Effector CD8-positive, alpha-beta T cell (primary cell): ENCODE results near the gene TPD52L2.

Experiments
- DNase-seq: peaks from one replicate; lab custom pipeline; 2025; lab: John Stamatoyannopoulos, UW

The TPD52L2 gene

DNA sequence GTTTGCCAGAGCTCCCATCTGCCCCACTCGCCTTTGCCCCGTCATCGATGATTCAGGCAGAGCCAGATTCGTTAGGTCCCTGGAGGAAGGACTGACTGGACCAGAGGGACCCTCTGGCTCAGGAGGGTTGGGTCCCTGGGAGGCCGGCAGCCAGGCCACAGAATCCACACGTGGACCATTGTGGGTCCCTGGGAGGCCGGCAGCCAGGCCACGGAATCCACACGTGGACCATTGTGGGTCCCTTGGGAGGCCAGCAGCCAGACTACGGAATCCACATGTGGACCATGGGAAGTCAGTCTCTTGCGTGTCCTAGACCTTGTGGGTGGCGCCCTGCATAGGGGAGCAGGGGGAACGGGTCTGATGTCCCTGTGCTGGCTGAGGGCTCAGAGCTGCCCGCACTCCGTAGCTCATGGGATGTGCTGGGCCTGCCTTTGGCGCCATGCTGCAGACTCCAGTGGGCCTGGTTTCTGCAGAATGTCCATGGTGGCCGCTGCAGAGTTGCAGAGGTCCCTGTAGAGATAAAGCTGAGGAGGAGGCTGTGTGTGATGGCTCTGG, 67.6 kb downstream of the TPD52L2 start:
- no peak for DNase-seq

DNA sequence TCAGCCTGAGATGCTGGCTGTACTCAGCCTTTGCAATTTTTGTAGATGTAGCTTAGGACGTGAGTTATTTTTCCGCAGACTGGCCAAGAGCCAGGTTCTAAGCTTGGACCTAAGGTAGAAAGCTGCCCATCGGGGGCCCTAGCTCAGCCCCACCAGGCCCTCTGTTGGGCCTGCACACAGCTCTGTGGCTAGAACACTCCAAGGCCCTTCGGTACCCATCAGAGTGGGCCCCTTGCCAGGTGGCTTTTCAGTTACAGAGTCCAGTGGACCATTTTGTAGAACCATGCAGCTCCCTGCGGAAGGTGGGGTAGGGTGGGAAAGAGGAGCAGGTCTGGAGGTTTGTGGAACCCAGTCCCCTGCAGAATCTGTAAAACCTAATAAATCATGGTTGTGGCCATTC, 68.6 kb downstream of the TPD52L2 start:
- no peak for DNase-seq

DNA sequence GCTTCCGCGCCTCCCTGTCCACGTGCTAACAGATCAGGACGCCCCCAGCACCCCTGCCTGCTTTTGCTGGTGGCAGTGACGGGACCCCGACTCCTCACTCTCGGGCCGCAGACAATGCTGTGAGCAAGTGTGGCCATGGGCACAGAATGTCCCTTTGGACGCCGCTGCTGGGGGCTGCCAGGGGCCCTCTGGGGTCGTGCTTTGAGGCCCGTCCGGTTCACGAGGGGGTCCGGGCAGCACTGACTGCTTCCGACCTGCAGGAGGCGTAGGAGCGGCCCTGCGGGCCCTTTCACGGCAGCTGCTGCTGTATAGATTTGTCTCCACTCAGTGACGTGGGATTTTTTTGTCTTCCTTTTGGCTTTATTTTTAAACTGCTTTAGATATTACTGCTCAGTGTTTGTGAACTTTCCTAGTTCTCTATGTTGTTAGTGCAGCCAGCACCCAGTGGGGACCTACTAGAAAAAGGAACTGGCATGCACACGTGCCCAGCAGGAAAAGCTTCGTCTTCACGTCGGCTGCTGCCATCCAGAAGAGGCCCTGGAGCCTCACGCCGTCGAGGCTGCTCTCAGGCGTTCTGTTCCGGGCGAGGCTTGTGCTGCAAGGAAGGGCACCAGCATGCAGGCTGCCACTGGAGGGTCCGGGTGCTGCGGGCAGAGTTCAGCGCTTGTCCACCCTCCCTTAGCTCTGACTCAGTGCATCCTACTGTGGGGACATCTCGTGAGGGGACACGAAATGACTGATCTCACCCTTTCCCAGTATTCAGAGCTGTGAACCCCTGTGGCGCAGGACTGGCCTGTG, 69.4 kb downstream of the TPD52L2 start:
- DNase-seq = no peak

DNA sequence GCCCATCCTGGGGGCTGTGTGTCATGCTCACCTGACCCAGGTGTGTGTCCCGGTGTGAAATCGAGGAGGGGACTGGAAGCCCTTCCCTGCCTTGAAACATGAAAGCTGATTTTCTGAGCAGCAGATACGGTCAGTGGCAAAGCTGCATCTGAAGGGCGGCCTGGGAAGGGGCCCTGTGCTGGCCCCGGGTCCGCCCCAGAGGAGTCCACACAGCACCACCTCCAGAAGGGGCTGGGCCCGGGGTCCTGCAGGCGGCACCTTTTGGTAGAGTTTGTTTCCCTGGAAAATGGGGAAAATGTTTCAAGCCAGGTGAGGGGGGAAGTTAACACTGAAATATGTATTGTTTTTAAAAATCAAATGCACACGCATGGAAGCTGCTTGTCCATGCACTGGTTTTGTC, 70.4 kb downstream of the TPD52L2 start:
- DNase-seq = no peak

DNA sequence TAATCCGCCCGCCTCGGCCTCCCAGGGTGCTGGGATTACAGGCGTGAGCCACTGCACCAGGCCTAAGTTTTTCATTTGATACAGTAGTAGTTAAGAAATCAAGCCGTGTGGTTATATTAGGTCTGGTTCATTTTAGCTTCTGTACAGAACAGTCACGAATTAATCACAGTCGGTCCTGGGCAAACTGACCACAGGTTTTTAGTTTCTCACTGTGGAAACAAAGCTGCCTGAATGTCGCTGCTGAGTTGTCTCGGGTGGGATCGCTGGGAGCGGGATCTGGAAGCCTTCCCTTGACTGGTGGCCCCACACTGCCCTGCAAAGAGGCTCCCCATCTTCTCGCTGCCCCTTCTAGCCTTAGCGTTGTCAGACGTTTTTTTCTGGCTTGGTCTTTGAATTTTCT, 72.5 kb downstream of the TPD52L2 start:
- no peak for DNase-seq

DNA sequence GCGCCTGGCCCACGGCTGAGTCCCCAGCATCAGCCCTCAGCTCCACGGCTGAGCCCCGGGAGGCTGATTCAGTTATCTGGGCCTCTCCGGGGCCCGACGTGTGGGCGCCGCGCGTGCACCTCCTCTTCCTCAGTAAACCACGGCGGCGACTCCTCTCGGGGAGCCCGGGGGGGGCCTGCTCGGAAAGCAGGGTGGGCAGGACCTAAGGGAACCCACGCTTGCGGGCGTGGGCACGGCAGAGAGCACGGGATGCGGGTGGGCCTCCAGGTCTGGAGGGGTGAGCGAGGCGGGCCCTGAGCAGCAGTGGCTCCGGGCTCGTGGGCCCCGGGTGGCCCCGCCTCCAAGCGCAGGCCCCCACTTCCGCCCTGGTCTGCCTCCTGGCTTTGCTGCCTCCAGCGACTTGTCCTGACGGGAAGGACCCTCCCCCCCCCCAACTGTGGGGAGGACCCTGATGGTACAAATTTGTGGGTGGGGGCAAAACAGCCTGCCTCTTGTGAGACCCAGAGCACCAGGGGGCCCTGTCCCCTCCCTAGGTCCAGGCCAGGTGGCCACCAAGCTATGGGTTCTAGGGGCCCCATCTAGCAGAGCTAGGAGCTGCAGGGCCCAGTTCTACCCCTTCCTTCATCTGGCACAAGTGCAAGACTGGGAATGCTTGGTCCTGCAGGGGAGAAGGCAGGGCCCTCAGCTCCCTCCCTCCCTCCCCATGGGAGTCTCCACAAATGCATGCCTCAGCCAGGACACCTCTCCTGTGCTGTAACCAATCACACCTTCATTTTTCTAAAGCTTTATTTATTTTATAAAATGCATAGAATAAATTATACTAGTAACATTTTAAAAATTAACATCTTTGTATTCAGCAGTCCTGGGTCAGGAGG, 74.2 kb downstream of the TPD52L2 start:
- DNase-seq = no peak

DNA sequence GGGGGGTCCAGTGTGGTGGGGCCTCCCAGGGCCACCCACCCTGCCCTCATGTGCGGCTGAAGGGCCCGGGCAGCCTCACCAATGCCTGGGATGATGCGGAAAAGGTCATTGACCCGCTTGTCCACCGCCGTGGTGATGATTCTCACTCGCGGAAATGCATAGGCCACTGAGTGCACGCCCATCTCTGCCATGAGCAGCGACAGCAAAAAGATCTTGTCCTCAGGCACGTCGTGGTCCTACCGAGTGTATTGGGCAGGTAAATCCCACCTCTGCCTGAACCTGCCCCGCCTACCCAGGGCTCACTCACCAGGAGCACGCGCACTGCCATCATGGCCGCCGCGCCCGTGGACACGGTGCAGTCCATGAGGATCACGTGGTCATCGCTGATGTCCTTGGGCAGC, 75.0 kb downstream of the TPD52L2 start:
- no peak for DNase-seq

DNA sequence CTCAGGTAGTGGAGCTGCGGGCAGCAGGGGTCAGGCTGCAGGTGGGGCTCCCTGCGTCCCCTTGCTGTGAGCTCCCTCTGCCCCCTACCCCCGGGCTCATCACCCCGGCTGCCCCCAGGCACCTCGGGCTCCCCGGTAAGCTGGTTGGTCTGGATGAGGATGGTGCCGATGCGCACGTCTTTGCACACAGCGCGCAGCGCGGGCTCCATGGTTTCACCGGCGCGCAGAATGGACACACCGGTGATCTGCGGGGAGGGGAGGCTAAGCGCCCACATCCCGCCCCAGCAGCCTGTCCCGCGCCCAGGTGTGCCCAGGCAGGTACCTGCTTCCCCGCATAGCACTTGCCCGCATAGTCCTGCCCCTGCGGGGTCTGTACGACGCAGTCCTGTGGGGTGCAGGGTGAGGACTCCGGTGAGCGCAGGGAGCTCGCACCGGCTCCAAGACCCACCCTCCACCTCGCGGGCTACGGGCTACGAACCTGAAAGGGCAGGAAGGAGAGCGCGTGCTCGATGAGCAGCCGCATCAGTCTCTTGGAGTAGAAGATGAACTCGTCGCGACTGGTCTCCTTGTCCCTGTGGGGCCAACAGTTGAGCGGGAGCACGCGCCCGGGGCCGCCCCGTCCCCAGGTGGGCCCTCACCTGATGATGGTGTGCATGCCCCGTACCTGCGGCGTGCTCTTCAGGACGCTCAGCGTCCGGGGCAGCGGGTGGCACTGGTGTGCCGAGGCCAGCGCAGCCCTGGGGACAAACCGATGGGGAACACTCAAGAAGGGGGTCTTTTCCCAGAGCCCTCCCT, 75.6 kb downstream of the TPD52L2 start:
- DNase-seq = no peak
